ENCODE data around the gene LMAN2. TPM values are rescaled to one million over a fixed set of nuclear protein-coding genes. Genes with fewer than 3 reads are reported as not detected.

LMAN2 gene
- total RNA-seq, 1 donor from 2014 or later: 60.0 TPM

DNA sequence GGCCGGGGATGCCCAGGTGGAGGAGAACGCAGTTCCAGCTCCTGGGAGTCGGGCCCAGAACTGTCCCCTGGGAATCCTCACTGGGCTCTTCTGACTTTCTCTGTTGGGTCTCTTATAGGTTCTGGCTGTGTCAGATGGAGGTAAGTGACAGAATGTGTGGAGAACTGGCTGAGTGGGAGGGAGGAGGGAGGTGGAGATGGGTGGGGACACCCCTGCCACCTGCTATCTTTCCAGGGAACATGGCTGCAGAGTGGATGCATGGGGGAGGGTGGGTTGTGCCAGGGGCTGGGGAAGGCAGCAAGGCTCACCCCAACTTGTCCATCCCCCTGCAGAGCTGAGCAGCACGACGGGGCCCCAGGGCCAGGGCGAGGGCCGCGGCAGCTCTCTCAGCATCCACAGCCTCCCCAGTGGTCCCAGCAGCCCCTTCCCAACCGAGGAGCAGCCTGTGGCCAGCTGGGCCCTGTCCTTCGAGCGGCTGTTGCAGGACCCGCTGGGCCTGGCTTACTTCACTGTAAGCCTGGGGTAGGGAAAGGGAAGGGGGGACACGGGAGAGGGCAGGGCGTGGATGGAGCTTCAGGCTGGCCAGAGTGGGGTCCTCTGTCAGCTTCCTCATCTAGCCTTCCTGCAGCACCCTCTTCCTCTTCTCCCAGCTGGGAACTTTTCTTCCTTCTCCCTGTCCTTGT is 14.5 kb upstream of the LMAN2 start:
- intact Hi-C loops (cut with micrococcal nuclease): no loop called here
- Histone ChIP-seq H3K9me3 (replicated peaks) (no peaks in the 10 kb centered on the region), H3K27ac (replicated peaks) (peak overlapping the region; percentile 82), H3K27me3 (ENCODE audit: low read depth) (no peaks in the 10 kb centered on the region), H3K4me1 (peaks cover 50% of the 10 kb centered on the region), H3K4me3 (peak overlapping the region; percentile 71), H3K36me3 (no peaks in the 10 kb centered on the region)
- no peak for DNase-seq
- TF ChIP-seq, protein P1, sequence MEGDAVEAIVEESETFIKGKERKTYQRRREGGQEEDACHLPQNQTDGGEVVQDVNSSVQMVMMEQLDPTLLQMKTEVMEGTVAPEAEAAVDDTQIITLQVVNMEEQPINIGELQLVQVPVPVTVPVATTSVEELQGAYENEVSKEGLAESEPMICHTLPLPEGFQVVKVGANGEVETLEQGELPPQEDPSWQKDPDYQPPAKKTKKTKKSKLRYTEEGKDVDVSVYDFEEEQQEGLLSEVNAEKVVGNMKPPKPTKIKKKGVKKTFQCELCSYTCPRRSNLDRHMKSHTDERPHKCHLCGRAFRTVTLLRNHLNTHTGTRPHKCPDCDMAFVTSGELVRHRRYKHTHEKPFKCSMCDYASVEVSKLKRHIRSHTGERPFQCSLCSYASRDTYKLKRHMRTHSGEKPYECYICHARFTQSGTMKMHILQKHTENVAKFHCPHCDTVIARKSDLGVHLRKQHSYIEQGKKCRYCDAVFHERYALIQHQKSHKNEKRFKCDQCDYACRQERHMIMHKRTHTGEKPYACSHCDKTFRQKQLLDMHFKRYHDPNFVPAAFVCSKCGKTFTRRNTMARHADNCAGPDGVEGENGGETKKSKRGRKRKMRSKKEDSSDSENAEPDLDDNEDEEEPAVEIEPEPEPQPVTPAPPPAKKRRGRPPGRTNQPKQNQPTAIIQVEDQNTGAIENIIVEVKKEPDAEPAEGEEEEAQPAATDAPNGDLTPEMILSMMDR (IDR thresholded peaks at IDR 0.05; ENCODE audit: borderline replicate concordance): no peak

- peaks cover 45% of the 10 kb centered on the region for H3K4me1 ChIP-seq
- TF ChIP-seq, protein P1 (IDR thresholded peaks at IDR 0.05; ENCODE audit: borderline replicate concordance): no peak
Observed at GRCh38 chr5:177364159-177364962, 12.9 kb upstream of the LMAN2 start.

GRCh38 chr5:177363565-177363964 is 12.1 kb upstream of the LMAN2 start:
- DNase-seq: no peak
- Histone ChIP-seq H3K4me1 (peaks cover 51% of the 10 kb centered on the region), H3K4me3 (peak overlapping the region; percentile 63), H3K9me3 (replicated peaks) (no peaks in the 10 kb centered on the region), H3K36me3 (no peaks in the 10 kb centered on the region), H3K27ac (replicated peaks) (no peak overlapping the region), H3K27me3 (ENCODE audit: low read depth) (peaks cover 2% of the 10 kb centered on the region)
- TF ChIP-seq, protein P1 (IDR thresholded peaks at IDR 0.05; ENCODE audit: borderline replicate concordance): no peak
- intact Hi-C loops (cut with micrococcal nuclease): no loop called here

More at GRCh38 chr5:177364159-177364962, 12.9 kb upstream of the LMAN2 start:
- Histone ChIP-seq H3K27ac (replicated peaks) (no peak overlapping the region), H3K9me3 (replicated peaks) (no peaks in the 10 kb centered on the region), H3K36me3 (no peaks in the 10 kb centered on the region), H3K27me3 (ENCODE audit: low read depth) (no peaks in the 10 kb centered on the region), H3K4me3 (no peak overlapping the region)
- intact Hi-C loops (cut with micrococcal nuclease): no loop called here
- DNase-seq: no peak

GRCh38 chr5:177362610-177363507 is 11.4 kb upstream of the LMAN2 start:
- peak overlapping the region; percentile 63 for H3K4me3 ChIP-seq

DNA sequence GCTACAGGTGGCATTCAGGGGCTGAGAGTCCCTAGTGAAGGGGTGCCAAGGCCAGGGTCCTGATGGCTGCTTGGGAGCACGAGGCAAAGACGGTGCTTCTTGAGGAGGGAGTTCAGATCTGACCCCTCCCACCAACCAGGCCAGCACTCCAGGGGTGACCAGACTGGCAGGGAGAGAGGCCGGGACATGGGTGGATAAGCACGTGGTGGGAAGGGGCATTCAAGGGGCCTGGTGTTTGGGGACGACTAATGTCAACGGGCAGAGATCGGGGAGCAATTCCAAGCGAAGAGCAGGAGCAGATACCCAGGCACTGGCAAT is 10.8 kb upstream of the LMAN2 start:
- H3K9me3 ChIP-seq (replicated peaks): no peaks in the 10 kb centered on the region
- H3K36me3 ChIP-seq: no peaks in the 10 kb centered on the region
- DNase-seq: no peak
- no peak overlapping the region for H3K4me3 ChIP-seq
- peaks cover 11% of the 10 kb centered on the region for H3K27me3 ChIP-seq (ENCODE audit: low read depth)
- TF ChIP-seq, protein P1 (IDR thresholded peaks at IDR 0.05; ENCODE audit: borderline replicate concordance): no peak
- H3K27ac ChIP-seq (replicated peaks): no peak overlapping the region
- H3K4me1 ChIP-seq: peaks cover 53% of the 10 kb centered on the region
- intact Hi-C loops (cut with micrococcal nuclease): no loop called here

More at GRCh38 chr5:177362610-177363507, 11.4 kb upstream of the LMAN2 start:
- peaks cover 54% of the 10 kb centered on the region for H3K4me1 ChIP-seq
- H3K27ac ChIP-seq (replicated peaks): no peak overlapping the region
- intact Hi-C loops (cut with micrococcal nuclease): no loop called here
- H3K36me3 ChIP-seq: no peaks in the 10 kb centered on the region
- H3K27me3 ChIP-seq (ENCODE audit: low read depth): peaks cover 9% of the 10 kb centered on the region
- no peaks in the 10 kb centered on the region for H3K9me3 ChIP-seq (replicated peaks)
- peak; percentile 59 for DNase-seq
- TF ChIP-seq, protein P1 (IDR thresholded peaks at IDR 0.05; ENCODE audit: borderline replicate concordance): no peak

Data from left ventricle myocardium inferior (tissue), 1 donor.